ELR (cell line): ENCODE data around the gene PLXDC1.
A peak's percentile ranks its signal among the peaks of the same experiment; 100 is the strongest.

ENCODE experiments used
- DNase-seq: peaks from one replicate; pipeline ENCODE4 v3.0.0-alpha.2; 2015; ENCODE audit warnings: low read depth

The PLXDC1 gene

GRCh38 chr17:39151150-39151942 is at the start of gene PLXDC1:
Gene PLXDC1 (minus strand): TSS chr17:39151637. CDS start chr17:39151437, 200 bp downstream.
- no peak for DNase-seq

DNA sequence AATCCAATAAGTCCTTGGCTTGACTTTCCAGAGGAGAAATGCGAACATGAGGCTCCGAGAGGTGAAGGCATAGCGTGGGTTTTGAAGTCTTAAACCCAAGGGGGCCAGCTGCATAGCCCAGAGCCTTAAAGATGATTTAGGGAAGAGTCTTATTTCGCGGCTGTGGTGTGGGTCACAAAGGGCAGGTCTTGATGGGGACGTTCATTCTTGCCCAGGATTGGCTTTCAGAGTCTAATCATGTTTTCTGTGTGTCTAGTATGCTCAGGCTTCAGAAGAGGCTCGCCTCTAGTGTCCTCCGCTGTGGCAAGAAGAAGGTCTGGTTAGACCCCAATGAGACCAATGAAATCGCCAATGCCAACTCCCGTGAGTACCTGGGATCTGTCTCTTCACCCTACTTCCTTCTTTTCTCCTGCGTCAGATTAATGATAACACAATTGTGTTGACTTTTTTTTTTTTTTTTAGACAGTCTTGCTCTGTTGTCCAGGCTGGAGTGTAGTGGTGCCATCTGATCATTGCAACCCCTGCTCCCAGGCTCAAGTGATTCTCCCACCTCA is 49.6 kb upstream of the PLXDC1 start:
- DNase-seq: no peak

- DNase-seq: peak; percentile 50
Measured at GRCh38 chr17:39200070-39200879, 48.8 kb upstream of the PLXDC1 start, which contains the start of gene RPL19. Gene RPL19 (plus strand): TSS chr17:39200283. CDS start chr17:39200345, 62 bp downstream.

- DNase-seq: peak; percentile 98
Measured at GRCh38 chr17:39199820-39200069, 48.3 kb upstream of the PLXDC1 start.

- DNase-seq: peak; percentile 23
Measured at GRCh38 chr17:39198186-39198566, 46.7 kb upstream of the PLXDC1 start.

GRCh38 chr17:39197380-39198185 is 46.1 kb upstream of the PLXDC1 start, which contains the start of gene CACNB1:
Gene CACNB1 (minus strand): TSS chr17:39197669. CDS start chr17:39197495, 174 bp downstream.
- DNase-seq: peak; percentile 88

GRCh38 chr17:39196808-39197291 is 45.4 kb upstream of the PLXDC1 start:
- peak; percentile 56 for DNase-seq

DNA sequence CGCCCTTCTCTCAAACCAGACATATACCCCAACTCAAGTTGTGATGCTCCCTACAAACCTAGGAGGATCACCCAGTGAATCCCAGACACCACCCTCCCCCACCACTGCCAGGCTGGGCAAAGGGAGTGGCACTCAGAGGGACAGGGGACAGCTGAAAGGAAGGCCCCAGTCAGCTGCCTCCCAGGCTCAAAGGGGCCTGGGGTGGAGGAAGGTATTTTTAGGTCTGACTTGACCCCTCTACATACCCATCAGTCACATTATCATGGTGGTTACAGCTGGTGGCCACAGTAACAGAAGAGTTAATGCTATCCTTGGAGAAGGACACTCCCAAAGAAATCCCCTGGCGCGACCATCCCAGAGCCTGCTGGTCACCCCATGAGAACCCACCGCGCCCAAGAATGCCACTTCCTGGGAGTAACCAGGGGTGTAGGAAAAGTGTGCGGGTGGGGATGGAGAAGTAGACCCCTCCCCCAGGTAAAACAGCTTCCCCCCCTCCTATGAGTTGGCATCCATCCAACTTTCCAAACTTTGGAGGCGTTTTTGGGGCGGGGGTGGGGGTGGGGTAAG is 44.9 kb upstream of the PLXDC1 start:
- DNase-seq: no peak

DNA sequence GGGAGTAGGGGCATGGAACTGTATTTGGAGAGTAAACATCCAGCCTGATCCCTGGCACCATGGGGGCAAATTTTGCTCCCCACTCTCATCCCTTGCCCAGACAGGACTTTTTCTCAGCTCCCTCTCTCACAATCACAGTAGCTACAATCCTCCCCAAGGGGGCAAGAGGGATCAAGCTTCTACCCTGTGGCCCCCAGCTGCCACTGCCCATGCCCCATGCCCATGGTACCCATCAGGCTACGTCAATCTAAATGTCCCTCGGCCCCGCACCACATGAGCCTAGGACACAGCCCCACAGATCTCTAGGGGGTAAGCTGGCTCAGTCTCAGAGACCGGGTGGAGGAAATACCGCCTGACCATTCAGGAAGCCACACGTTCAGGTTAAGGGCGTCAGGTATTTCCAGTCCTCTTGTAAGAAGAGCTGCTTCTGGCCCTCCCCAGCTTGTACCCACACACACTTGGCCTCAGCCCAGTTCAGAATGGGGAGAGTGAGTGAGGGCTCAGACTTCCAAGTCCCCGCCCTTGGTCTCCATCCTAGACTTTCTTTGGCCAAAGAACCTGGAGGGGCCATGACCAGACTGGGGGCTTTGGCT is 44.2 kb upstream of the PLXDC1 start:
- no peak for DNase-seq

GRCh38 chr17:39194985-39195524 is 43.6 kb upstream of the PLXDC1 start:
- no peak for DNase-seq

DNA sequence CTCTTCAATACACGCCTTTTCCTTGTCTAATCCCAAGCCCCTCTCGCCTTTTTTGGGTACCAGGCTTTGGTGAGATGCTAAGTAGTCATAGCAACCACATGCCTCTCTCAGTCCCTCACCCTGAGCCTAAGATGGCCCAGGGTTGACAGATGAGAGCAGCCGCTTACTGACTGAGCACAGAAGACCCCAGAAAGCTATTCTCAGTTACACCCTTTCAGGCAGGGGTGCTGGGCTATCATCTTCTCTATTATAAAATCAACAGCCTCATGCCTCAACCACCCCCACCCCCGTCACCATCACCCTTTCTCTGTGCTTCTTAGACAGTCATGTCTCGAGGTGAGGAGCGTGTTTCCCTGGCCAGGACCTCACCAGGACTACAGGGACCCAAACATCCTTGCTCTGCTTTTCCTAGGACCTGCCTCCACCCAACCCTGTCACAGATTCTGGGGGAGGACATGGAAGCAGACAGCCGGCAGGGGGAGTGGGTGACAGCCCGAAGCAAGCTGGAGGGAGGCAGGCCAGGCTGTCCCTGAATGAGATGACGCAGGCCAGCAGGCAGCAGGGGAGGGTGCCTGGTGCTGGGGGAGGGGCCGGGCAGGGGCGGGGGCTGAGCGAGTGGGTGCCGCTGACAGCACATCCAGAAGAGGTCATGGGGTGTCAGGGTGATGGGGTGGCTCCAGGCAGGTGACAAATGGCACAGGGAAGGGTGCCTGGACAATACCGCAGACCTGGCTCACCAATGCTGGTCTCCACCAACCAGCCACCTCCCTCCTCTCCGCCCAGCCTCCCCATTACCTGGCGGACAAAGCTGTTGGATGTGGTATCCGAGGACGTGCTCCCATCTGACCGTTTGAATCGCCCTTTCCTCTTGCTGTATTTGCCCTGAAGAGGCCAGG is 42.9 kb upstream of the PLXDC1 start:
- DNase-seq: peak; percentile 72

GRCh38 chr17:39193346-39193745 is 41.9 kb upstream of the PLXDC1 start:
- DNase-seq: no peak

GRCh38 chr17:39192901-39193300 is 41.5 kb upstream of the PLXDC1 start:
- no peak for DNase-seq

DNA sequence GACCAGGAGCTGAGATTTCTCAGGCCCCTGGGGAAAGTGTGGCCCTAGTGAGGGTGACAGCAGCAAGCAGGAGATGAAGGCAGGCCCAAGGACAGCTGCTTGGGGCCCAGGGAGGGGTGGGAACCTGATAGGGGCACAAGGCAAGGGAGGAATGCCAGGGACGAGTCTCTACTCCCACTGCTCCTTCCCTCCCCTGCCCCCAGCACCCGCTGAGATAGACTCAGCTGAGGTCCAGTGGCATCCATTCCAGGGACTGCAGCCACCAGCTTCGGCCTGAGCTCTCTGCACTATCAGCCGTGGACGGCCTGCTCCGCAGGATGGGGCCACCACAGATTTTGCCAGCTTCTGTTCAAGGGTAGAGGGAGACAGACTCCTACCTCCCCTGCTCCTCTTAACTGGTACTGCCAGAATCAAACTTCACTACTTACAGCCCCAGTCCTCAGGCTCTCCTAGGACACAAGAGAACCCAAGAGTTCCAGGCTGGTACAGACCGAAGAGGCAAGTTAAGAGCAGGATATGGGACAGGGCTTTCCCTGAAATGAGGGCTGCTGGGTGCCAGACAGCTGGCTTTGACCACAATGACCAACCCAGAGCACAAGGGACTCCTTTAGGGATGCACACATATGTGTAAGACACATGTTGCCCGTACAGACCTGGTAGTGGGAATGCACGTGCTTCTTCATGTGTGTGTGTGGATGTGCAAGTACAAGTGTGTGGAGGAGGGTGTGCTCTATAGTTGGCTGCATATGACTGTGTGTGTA is 40.5 kb upstream of the PLXDC1 start:
- no peak for DNase-seq

DNA sequence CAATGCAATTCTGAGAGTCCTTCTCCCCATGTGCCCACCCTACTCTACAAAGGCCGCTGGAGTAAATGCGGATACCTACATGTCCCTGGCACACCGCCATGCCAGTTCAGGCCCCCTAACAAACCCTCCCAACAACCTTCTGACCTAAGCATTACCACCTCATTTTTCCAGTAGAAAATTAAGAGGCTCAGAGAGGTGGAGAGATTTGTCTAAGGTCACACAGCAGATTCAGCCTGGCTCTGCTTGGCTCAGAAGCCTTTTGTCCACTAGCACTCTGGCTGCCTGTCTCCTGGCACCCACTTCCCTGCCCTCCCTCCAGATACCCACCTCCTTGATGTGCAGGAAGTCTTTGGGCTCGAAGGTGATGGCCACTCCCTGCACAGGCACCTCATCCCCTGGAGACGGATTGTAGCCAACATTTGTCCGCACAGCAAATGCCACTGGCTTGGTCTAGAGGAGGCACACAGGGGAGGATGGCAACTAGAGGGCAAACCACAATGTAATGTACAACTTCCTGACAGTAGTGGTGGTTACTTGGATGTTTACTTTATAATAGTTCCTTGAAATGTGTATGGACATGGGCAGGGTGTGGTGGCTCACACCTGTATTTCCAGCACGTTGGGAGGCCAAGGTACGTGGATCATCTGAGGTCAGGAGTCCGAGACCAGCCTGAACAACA is 35.9 kb upstream of the PLXDC1 start:
- no peak for DNase-seq

DNA sequence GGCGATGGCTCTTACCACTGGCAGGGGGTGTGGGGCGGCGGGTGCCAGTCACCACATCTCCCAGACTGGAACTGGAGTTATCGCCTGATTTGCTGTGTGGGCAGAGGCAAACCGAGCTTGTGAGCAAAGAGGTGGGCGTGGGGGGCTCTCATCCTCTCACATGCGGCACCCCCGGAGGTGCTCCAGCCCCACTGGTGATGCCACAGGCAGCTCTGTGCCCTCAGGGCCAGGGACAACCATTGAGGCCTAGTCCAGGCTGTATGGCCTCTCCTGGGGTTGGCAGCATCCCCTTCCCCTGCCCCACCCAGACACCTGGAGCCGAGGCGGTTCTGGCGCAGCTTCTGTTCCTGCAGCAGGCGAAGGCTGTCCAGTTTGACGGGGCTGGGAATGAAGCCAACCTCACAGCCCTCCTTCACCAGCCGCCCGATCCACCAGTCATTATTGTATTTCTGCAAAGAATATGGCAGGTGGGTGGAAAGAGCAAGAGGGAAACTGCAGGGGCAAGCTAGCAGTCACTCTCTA is 35.1 kb upstream of the PLXDC1 start:
- DNase-seq: no peak

DNA sequence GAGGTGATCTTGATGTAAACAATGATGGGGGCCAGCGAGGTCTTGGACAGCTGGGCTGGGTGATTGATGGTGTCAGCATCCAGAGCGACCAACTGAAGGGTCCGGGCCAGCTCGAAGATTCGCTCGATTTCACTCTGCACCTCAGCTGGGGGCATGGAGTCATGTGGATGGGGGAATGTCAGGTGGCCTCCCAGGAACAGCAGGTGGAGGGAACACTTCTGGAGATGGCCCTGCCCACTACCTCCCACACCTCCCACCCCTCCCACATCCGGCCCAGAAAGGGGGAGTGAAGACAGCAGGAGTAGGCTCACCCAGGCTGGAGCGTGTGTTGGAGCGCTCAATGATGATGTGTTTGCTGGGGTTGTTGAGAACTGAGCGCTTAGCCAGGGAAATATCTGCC is 32.3 kb upstream of the PLXDC1 start:
- no peak for DNase-seq

DNA sequence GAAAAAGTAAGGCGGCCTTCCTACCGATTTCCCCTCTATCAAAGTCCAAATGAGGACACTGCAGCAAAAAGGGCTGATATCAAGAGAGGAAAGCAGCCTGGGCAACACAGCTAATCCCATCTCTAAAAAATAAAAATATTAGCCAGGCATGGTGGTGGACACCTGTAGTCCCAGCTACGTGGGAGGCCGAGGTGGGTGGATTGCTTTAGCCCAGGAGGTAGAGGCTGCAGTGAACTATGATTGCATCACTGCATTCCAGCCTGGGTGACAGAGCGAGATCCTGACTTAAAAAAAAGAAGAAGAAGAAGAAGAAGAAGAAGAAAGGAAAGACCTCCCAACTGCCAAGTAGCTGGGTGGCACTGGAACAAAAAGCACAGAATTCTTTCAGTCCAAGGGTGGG is 31.6 kb upstream of the PLXDC1 start:
- no peak for DNase-seq
